ENCODE results near the gene NR3C1.

Gene NR3C1

DNA sequence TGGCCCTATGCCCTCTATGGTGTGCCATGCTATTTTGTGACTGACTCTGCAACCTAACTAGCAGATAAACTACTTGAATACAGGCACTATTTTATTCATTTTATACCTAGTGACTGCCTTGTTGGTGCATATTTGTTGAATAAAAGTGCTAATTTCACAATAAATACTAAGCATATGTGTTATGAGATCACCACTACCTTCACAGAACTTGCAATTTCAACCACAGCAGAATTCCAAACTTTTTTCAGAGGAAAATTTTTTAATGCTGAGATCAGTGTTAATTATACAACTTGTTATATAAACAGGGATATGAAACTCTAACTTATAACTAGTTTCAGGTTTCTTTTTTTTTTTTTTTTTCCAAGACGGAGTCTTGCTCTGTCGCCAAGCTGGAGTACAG lies 94.8 kb downstream of the NR3C1 start:
- DNase-seq, result no peak

DNA sequence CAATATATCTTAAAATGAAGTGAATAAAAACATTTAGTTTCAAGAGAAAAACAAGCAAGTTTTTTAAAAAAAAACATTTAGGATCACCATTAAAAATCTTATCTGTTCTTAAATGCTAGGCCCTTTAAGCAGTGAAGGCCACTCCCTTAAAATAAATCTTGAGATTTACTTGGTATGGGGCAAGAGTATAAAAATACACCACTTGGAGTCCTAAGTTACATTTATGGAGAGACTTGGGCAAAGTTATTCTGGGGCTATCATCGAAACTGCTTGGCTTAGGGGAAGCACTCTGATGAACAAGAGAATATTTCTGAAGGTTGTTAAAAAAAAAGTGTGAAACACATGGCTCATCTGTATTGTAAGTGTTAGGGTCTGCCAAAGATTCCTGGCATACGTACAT lies 97.4 kb downstream of the NR3C1 start:
- H3K4me1 ChIP-seq (ENCODE audit: low read length), result peaks cover 5% of the 10 kb centered on the region; the same call in 1 of the 2 replicates
- no peak overlapping the region for H3K4me2 ChIP-seq (ENCODE audit: low read depth, low read length)
- H3K4me3 ChIP-seq (ENCODE audit: low read length), result no peak overlapping the region
- DNase-seq, result no peak
- H3K79me2 ChIP-seq (ENCODE audit: low read length), result peaks cover 90% of the 10 kb centered on the region
- H3K36me3 ChIP-seq (replicated peaks; ENCODE audit: insufficient read depth, low read length), result peaks cover 12% of the 10 kb centered on the region
- no peaks in the 10 kb centered on the region for H3K27me3 ChIP-seq (replicated peaks; ENCODE audit: insufficient read depth, low read length)
- no peaks in the 10 kb centered on the region for H3K9me3 ChIP-seq (replicated peaks; ENCODE audit: insufficient read depth, low read length)
- no peaks in the 10 kb centered on the region for H3F3A ChIP-seq (ENCODE audit: insufficient read depth, low read length)
- no peak overlapping the region for H3K27ac ChIP-seq (ENCODE audit: low read length)
- no peak overlapping the region for H3K9ac ChIP-seq (ENCODE audit: low read length)
- no peaks in the 10 kb centered on the region for H4K20me1 ChIP-seq (ENCODE audit: insufficient read depth, low read length)
- no peaks in the 10 kb centered on the region for H3K9me2 ChIP-seq (replicated peaks; ENCODE audit: insufficient read depth, low read length)
- no peak overlapping the region for H2AFZ ChIP-seq (ENCODE audit: low read length)
- no peak for TF ChIP-seq CTCF (IDR thresholded peaks at IDR 0.05; ENCODE audit: low read length)
- TF ChIP-seq EZH2phosphoT487 (IDR thresholded peaks at IDR 0.05; ENCODE audit: low read length), result no peak
- TF ChIP-seq EZH2 (optimal IDR thresholded peaks at IDR 0.05; ENCODE audit: low read depth, low read length), result no peak

More for the DNA sequence above, 94.8 kb downstream of the NR3C1 start:
- no peaks in the 10 kb centered on the region for H4K20me1 ChIP-seq (ENCODE audit: insufficient read depth, low read length)
- no peaks in the 10 kb centered on the region for H3F3A ChIP-seq (ENCODE audit: insufficient read depth, low read length)
- H3K9me2 ChIP-seq (replicated peaks; ENCODE audit: insufficient read depth, low read length), result no peaks in the 10 kb centered on the region
- H3K36me3 ChIP-seq (replicated peaks; ENCODE audit: insufficient read depth, low read length), result peaks cover 24% of the 10 kb centered on the region
- no peaks in the 10 kb centered on the region for H3K27me3 ChIP-seq (replicated peaks; ENCODE audit: insufficient read depth, low read length)
- no peak overlapping the region for H3K4me3 ChIP-seq (ENCODE audit: low read length)
- H3K4me2 ChIP-seq (ENCODE audit: low read depth, low read length), result no peak overlapping the region
- no peak overlapping the region for H3K9ac ChIP-seq (ENCODE audit: low read length)
- H3K79me2 ChIP-seq (ENCODE audit: low read length), result peaks cover 93% of the 10 kb centered on the region
- no peak overlapping the region for H3K27ac ChIP-seq (ENCODE audit: low read length)
- H3K9me3 ChIP-seq (replicated peaks; ENCODE audit: insufficient read depth, low read length), result no peaks in the 10 kb centered on the region
- peaks cover 17% of the 10 kb centered on the region; the same call in 1 of the 2 replicates for H3K4me1 ChIP-seq (ENCODE audit: low read length)
- no peak overlapping the region for H2AFZ ChIP-seq (ENCODE audit: low read length)
- TF ChIP-seq CTCF (IDR thresholded peaks at IDR 0.05; ENCODE audit: low read length) (no peak), EZH2phosphoT487 (IDR thresholded peaks at IDR 0.05; ENCODE audit: low read length) (no peak), EZH2 (optimal IDR thresholded peaks at IDR 0.05; ENCODE audit: low read depth, low read length) (no peak)

DNA sequence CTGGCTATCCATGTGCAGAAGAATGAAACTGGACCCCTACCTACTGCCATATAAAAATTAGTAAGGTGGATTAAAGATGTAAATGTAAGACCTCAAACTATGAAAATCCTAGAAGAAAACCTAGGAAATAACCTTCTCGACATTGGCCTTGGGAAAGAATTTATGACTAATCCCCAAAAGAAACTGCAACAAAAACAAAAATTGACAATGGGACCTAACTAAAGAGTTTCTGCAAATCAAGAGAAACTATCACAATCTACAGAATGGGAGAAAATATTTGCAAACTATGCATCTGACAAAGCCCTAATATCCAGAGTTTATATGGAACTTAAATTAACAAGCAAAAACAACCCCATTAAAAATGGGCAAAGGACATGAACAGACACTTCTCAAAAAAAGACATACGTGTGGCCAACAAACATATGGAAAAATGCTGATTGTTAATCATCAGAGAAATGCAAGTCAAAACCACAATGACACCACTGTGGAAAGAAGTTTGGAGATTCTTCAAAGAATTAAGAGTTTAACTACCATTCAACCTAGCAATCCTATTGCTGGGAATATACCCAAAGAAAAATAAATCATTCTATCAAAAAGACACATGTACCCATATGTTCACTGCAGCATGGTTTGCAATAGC lies 98.5 kb downstream of the NR3C1 start:
- H4K20me1 ChIP-seq (ENCODE audit: insufficient read depth, low read length), result no peaks in the 10 kb centered on the region
- H3K27me3 ChIP-seq (replicated peaks; ENCODE audit: insufficient read depth, low read length), result no peaks in the 10 kb centered on the region
- no peak overlapping the region for H2AFZ ChIP-seq (ENCODE audit: low read length)
- H3K9me2 ChIP-seq (replicated peaks; ENCODE audit: insufficient read depth, low read length), result no peaks in the 10 kb centered on the region
- no peaks in the 10 kb centered on the region for H3K9me3 ChIP-seq (replicated peaks; ENCODE audit: insufficient read depth, low read length)
- H3K79me2 ChIP-seq (ENCODE audit: low read length), result peaks cover 91% of the 10 kb centered on the region
- DNase-seq, result no peak
- H3K4me1 ChIP-seq (ENCODE audit: low read length), result 0 out of 2 replicates have a peak, but pooled peaks cover 5% of the 10 kb centered on the region
- no peaks in the 10 kb centered on the region for H3F3A ChIP-seq (ENCODE audit: insufficient read depth, low read length)
- peaks cover 10% of the 10 kb centered on the region for H3K36me3 ChIP-seq (replicated peaks; ENCODE audit: insufficient read depth, low read length)
- TF ChIP-seq EZH2phosphoT487 (IDR thresholded peaks at IDR 0.05; ENCODE audit: low read length), result no peak
- no peak for TF ChIP-seq EZH2 (optimal IDR thresholded peaks at IDR 0.05; ENCODE audit: low read depth, low read length)
- no peak for TF ChIP-seq CTCF (IDR thresholded peaks at IDR 0.05; ENCODE audit: low read length)
- H3K27ac ChIP-seq (ENCODE audit: low read length), result no peak overlapping the region
- H3K9ac ChIP-seq (ENCODE audit: low read length), result no peak overlapping the region
- no peak overlapping the region for H3K4me3 ChIP-seq (ENCODE audit: low read length)
- H3K4me2 ChIP-seq (ENCODE audit: low read depth, low read length), result no peak overlapping the region
